Progenitor cell of endocrine pancreas (in vitro differentiated cells): ENCODE data around the gene MIXL1. TPM values are rescaled to one million over a fixed set of nuclear protein-coding genes. Genes with fewer than 3 reads are reported as not detected.

ENCODE experiments used
- DNase-seq: peaks from one replicate; pipeline ENCODE4 v3.0.0; 2021; ENCODE audit warnings: low spot score; ENCODE audit not compliant: unreplicated experiment
- H3K27ac Mint-ChIP-seq: 2 replicates; pipeline ENCODE4 v1.8.0; 2021; ENCODE audit warnings: mild to moderate bottlenecking, moderate library complexity, mixed read lengths
- H3K27me3 Mint-ChIP-seq: 2 replicates; pipeline ENCODE4 v1.8.0; 2021; ENCODE audit warnings: mixed read lengths
- H3K36me3 Mint-ChIP-seq: 2 replicates; pipeline ENCODE4 v1.8.0; 2022; ENCODE audit warnings: mixed read lengths; ENCODE audit not compliant: insufficient read depth
- H3K4me1 Mint-ChIP-seq: 2 replicates; pipeline ENCODE4 v1.8.0; 2021; ENCODE audit warnings: low read depth, mixed read lengths
- H3K4me3 Mint-ChIP-seq: 2 replicates; pipeline ENCODE4 v1.8.0; 2021; ENCODE audit warnings: low read depth, mild to moderate bottlenecking, moderate library complexity, mixed read lengths
- H3K9me3 Mint-ChIP-seq: 2 replicates; pipeline ENCODE4 v1.8.0; 2021; ENCODE audit warnings: low read depth, mixed read lengths
- CTCF ChIP-seq: fragments of 200-600 bp; sonication (generic); IDR thresholded peaks from one replicate; pipeline ENCODE4 v1.5.0; 2021; ENCODE audit warnings: antibody characterized with exemption, mild to moderate bottlenecking; ENCODE audit not compliant: unreplicated experiment
- total RNA-seq: library from RNA; stranded (reverse); gene quantifications from 2 replicates; pipeline ENCODE4 v1.2.1, GENCODE V29; 2021

Gene MIXL1
- total RNA-seq, 1 donor from 2014 or later = 1.7 TPM

GRCh38 chr1:226223786-226224244, 351 bp downstream of the MIXL1 start:
- Mint-ChIP-seq H3K9me3 (no peaks in the 10 kb centered on the region), H3K27me3 (peaks cover 53% of the 10 kb centered on the region), H3K4me3 (peak overlapping the region; percentile 83), H3K4me1 (peaks cover 3% of the 10 kb centered on the region), H3K27ac (no peak overlapping the region), H3K36me3 (peaks cover 5% of the 10 kb centered on the region)
- DNase-seq = peak; percentile 37
- TF ChIP-seq CTCF = peak; percentile 42

GRCh38 chr1:226226601-226227000, 3.1 kb downstream of the MIXL1 start:
- H3K36me3 Mint-ChIP-seq = peaks cover 8% of the 10 kb centered on the region
- DNase-seq = no peak
- no peak overlapping the region for H3K4me3 Mint-ChIP-seq
- H3K9me3 Mint-ChIP-seq = no peaks in the 10 kb centered on the region
- H3K27me3 Mint-ChIP-seq = peaks cover 39% of the 10 kb centered on the region
- no peak overlapping the region for H3K27ac Mint-ChIP-seq
- peaks cover 2% of the 10 kb centered on the region for H3K4me1 Mint-ChIP-seq
- TF ChIP-seq CTCF = no peak

- no peak for DNase-seq
- no peaks in the 10 kb centered on the region for H3K4me1 Mint-ChIP-seq
- H3K27me3 Mint-ChIP-seq = no peaks in the 10 kb centered on the region
- peaks cover 11% of the 10 kb centered on the region for H3K36me3 Mint-ChIP-seq
- H3K9me3 Mint-ChIP-seq = no peaks in the 10 kb centered on the region
- TF ChIP-seq CTCF = no peak
- no peak overlapping the region for H3K27ac Mint-ChIP-seq
- H3K4me3 Mint-ChIP-seq = no peak overlapping the region
Observed at GRCh38 chr1:226233293-226233692, 9.8 kb downstream of the MIXL1 start.

- no peak for TF ChIP-seq CTCF
- H3K4me1 Mint-ChIP-seq = no peaks in the 10 kb centered on the region
- no peaks in the 10 kb centered on the region for H3K9me3 Mint-ChIP-seq
- no peak overlapping the region for H3K27ac Mint-ChIP-seq
- H3K4me3 Mint-ChIP-seq = no peak overlapping the region
- no peaks in the 10 kb centered on the region for H3K27me3 Mint-ChIP-seq
- peaks cover 11% of the 10 kb centered on the region for H3K36me3 Mint-ChIP-seq
- DNase-seq = no peak
Observed at GRCh38 chr1:226233806-226234205, 10.3 kb downstream of the MIXL1 start.

- Mint-ChIP-seq H3K9me3 (no peaks in the 10 kb centered on the region), H3K4me3 (no peak overlapping the region), H3K27ac (no peak overlapping the region), H3K27me3 (no peaks in the 10 kb centered on the region), H3K36me3 (peaks cover 8% of the 10 kb centered on the region), H3K4me1 (no peaks in the 10 kb centered on the region)
- no peak for DNase-seq
- TF ChIP-seq CTCF = no peak
Observed at GRCh38 chr1:226236826-226237225, 13.4 kb downstream of the MIXL1 start.
